Hematopoietic multipotent progenitor cell treated with erythropoietin and hydrocortisone succinate and interleukin-3 and kit ligand, for 17 days (in vitro differentiated cells): Measurements from ENCODE around the gene PITHD1.
"Not testable (repeated sequence)": the region's sequence is repeated elsewhere in the genome, so short reads cannot be mapped to it uniquely, and the experiment has no call there.

Experiments
- DNase-seq: peaks from one replicate; pipeline ENCODE4 v3.0.0-alpha.2; 2015; ENCODE audit warnings: low spot score

PITHD1 gene

DNA sequence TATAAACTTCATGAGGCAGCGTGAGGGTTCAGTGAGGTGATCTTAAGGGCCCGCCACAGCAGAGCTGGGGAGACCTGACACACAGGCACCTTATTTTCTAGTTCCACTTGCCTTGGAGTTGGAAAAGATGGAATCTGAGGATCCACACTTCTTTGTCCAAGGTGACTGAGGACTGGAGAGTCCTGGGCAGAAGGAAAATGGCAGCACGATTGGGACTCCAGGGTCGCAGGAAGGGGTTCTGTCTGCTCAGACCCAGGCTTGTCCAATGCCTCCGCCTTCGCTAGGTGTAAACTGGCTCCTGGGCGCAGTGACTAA lies 21.0 kb downstream of the PITHD1 start:
- DNase-seq, result no peak

DNA sequence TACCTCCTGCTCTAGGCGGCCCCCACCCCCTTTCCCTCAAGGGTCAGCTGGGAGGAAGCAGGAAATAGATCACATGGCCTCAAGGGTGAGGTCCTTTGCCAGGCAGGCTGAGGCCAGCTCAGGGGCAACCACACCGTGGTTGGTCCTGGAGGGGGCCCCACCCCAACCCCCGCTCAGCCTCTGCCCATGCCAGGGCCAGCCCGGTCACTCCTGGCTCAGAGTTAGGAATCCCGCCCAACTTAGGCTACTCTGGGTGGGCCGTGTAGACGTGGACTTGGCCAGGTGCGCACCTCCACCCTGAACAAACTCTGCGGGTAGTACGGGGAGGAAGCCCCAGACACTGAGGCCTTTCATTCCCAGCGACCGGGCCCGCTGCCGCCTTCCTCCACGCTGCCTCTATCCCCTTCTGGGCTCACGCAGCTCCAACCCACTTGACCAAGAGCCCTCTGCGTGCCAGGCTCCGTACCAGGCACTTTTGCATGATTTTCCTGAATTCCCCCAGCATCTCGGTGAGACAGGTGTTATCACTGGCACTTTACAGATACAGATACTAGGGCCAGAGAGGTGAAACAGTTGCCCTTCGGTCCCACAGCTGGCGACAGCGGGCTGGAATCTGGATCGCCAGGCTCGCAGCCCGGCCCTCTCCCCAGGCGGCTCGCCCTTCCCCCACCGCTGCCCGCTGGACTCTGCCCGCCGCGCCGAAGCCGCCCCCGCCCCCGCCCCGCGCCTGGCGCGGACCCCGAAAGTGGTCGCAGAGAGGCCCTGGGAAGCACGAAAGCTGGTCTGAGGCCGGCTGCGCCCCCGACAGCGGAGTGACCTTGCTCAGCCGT lies 21.6 kb downstream of the PITHD1 start:
- DNase-seq, result peak; percentile 33

GRCh38 chr1:23800400-23801337 lies 22.5 kb downstream of the PITHD1 start, which contains the start of gene GALE:
Gene GALE, minus strand, starts transcription at chr1:23800754. Its CDS starts 1,747 bp downstream, at chr1:23799007.
- DNase-seq, result peak; percentile 92

GRCh38 chr1:23801338-23801748 lies 23.1 kb downstream of the PITHD1 start:
- no peak for DNase-seq

GRCh38 chr1:23801876-23802275 lies 23.7 kb downstream of the PITHD1 start:
- no peak for DNase-seq

- not testable (repeated sequence) for DNase-seq
Observed at GRCh38 chr1:23802809-23803342, 24.7 kb downstream of the PITHD1 start.

DNA sequence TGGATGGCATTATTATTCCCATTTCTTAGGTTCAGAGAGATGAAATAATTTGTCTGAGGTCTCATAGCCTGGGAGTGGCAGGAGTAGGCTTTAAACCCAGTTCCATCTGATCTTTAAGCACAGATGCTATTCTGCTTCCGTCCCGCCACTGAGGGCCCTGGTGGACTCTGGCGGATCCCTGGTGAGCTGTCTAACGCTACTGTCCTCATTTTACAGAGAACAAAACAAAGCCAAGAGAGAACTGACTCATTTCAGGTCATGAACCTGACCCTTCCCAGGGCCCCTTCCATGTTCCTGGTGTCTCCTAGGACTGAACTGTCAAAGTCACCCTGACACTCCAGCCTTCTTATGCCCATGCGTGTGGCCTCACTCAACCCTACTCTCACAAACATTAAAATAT lies 25.5 kb downstream of the PITHD1 start:
- no peak for DNase-seq

DNA sequence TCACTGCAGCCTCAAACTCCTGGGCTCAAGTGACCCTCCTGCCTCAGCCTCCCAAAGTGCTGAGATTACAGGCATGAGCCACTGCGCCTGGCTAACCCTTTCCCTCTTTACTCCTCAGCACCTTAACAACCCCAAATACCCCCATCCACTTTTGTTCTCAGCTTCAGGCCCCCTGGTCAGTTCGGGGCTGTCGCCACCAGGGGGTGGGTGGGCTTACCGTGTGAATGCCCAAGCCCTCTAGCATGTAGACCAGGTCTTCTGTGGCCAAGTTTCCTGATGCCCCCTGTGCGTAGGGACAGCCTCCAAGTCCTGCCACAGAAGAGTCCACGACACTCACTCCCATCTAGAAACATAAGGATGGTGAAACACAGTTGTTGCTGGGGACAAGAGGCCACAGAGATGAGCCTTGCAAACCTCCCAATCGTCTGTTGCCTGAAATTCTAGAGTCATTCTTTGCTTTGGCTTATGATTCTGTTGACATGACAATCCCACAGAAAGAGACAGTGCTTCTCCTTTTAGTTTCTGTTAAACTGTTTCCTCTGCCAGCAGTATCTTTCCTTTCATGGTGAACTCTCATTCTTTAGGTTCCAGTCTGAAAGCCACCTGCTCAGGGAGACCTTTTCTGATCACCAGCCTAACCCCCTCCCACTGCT lies 26.1 kb downstream of the PITHD1 start:
- no peak for DNase-seq

- DNase-seq, result no peak
Observed at GRCh38 chr1:23805025-23805424, 26.8 kb downstream of the PITHD1 start.

GRCh38 chr1:23806280-23806679 lies 28.1 kb downstream of the PITHD1 start:
- no peak for DNase-seq

DNA sequence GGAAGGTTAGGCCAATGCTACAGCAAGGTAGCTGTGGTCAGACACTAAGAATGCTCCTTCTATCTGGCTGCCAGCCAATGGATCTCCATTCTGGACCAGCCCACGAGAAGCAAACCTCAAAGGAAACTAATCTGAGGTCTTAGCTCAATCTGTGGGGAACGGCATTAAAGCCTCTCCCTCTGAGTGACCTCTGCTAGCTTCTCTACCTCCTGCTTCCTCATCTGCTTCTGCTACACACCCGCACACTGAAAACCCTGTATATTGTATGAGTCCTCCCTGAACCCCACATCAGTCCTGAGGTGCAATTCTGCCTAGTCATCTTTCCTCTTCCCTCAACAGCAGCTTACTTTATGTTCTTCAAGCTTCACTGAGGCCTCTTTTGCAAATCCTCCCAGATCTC lies 29.2 kb downstream of the PITHD1 start:
- DNase-seq, result peak; percentile 45

- DNase-seq, result peak; percentile 90
Observed at GRCh38 chr1:23809751-23810171, 31.5 kb downstream of the PITHD1 start.

DNA sequence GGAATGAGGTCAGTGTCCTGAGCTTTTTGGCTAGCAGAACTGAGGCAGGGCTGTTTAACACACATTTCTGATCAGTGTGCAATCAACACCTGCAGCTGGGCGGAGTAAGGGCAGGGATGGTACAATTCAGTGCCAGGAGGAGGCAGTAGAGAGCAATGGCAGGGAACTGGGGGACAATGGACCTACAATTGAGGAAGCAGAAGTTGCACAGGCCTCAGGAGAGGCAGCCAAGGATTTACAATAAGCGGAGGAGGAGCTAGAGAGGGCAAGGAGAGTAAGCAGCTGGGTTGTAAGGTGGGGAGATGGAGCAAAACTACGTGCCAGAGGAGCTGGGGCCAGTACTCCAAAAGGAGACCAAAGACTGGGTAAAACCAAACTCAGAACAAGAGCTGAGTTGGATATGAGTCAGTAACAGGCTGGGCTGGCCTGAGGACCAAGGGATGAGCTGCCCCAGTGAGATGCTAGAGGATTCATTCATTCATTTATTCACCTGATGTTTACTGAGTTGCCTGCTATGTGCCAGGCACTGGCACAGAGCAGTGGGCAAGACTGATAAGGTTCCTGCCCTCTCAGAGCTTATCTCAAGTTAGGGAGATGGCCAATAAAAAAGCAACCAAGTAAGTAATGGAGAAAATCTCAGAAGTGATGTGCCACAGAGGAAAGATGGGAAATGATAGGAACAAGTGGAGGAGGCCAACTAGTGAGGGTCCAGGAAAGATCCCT lies 32.8 kb downstream of the PITHD1 start:
- DNase-seq, result peak; percentile 81

DNA sequence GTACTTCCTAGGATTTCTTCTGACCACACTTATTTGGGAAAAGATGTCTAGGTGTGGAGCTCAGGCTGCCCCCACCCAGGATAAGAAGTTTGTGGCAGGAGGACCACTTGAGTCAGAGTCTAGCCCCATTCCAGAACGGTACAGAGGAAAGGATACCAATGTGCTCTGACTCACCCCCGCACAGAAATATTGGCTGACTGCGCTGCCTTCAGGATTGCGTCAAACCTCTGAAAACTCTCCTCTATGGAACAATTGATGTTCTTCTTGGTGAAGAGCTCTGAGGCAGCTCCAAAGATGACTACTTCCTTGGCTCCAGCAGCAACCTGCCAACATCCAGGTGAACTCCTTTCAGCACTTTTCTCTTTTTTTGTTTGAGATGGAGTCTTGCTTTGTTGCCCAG lies 35.8 kb downstream of the PITHD1 start:
- no peak for DNase-seq

DNA sequence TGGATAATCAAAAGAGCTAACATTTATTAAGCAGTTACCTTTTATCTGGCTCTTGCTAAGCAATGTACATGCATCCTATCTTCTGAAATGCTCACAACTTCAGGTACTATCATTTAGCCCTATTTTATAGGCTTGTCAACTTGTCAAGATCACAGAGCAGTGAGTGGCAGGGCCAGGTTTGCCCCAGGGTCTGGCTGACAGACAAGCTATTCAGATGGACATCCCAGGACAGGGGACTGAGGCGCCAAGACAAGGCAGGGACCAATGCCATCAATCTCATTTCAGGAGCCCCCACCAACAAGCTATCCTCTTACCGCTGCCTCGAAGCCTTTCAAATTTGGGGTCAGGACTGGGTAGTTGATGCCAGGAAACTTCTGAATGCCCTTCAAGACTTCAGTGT lies 38.1 kb downstream of the PITHD1 start:
- DNase-seq, result no peak

GRCh38 chr1:23816906-23817305 lies 38.7 kb downstream of the PITHD1 start:
- DNase-seq, result no peak

DNA sequence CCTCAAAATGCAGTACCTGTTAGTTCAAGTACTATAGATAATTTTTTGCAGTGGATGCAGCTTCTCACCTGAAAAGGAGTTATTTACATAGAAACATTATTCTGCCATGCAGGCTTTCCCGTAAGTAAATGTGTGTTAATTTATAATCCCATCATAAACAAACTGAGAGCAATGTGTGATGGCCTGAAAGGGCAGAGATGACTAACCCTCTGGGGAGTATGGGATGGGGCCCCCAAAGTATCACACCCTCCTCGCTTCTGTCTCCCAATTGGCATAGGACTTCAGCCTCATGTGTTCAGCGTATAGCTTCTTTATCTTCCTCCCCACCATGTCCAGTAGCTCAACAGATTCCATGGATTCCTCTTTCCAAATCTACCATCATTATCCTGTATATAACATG lies 39.4 kb downstream of the PITHD1 start:
- DNase-seq, result no peak

DNA sequence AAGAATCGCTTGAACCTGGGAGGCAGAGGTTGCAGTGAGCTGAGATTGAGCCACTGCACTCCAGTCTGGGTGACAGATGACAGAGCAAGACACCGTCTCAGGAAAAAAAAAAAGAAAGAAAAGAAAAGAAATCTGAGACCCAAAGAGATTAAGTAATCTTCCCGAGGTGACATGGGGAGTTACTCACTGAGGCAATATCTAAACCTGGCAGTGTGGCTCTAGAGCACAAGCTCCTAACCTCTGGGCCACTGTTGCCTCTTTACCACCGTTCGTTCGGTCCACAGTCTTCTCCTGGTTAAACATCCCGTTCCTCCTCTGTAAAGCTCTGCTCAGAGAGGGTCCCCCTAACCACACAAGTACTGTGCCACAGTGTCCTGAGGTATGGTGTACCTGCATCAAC lies 45.5 kb downstream of the PITHD1 start:
- no peak for DNase-seq

DNA sequence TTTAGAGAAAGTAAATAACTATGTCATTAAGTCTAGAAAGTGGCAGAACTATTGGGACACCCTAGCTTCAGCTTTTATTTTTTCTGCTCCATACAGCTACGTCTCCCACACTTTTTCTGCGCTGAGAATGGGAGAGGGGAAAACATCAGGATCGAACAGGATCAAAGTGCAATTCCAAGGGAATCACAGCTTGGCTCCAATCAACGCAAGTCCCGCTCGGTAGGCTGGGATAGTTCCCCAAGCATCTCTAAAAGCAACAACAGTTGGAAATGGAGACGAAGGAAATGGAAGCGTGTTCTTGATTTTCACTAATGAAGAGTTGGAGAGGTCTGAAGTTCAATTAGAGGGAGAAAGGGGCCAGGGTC lies 46.5 kb downstream of the PITHD1 start:
- no peak for DNase-seq

- peak; percentile 91 for DNase-seq
Observed at GRCh38 chr1:23825076-23825761, 47.0 kb downstream of the PITHD1 start, which contains the start of gene HMGCL. Gene HMGCL, minus strand, starts transcription at chr1:23825429. Its CDS starts 14 bp downstream, at chr1:23825415.
